GM18867 (cell line): ENCODE data around the gene KLF16.

ENCODE experiments used
- ATAC-seq: cut with Tn5 transposase; IDR thresholded peaks from one replicate; pipeline ENCODE4 v1.9.1; 2021; ENCODE audit warnings: mild to moderate bottlenecking, moderate library complexity; ENCODE audit not compliant: unreplicated experiment

KLF16 gene

DNA sequence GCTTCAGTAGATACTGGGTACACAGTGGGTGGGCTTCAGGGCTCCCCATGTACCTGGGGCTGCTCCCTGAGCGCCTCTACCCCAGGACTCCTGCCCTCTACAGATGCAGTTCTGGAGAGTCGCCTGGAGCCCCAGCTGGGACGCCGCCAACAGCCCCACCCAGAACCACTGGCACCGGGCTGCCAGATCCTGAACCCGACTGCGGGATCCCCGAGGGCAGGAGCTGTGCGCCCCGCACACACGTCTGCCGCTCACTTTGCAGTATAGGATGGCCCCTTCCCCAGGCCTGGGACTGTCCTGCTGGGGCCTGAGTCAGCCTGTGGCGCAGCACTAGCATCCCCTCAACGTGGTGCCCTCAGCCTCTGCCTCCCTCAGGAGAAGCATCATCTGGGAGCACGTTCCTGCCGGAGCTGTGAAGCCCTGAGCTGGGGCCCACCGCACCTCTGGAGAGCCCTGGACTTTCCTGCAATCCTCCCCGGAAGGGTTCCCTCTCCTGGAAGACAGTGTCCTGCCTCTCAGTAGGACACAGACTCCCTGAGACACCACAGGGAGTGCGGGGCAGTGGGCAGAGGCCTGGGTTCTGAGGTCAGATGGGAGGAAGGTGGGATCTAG lies 18.8 kb downstream of the KLF16 start:
- no peak for ATAC-seq

DNA sequence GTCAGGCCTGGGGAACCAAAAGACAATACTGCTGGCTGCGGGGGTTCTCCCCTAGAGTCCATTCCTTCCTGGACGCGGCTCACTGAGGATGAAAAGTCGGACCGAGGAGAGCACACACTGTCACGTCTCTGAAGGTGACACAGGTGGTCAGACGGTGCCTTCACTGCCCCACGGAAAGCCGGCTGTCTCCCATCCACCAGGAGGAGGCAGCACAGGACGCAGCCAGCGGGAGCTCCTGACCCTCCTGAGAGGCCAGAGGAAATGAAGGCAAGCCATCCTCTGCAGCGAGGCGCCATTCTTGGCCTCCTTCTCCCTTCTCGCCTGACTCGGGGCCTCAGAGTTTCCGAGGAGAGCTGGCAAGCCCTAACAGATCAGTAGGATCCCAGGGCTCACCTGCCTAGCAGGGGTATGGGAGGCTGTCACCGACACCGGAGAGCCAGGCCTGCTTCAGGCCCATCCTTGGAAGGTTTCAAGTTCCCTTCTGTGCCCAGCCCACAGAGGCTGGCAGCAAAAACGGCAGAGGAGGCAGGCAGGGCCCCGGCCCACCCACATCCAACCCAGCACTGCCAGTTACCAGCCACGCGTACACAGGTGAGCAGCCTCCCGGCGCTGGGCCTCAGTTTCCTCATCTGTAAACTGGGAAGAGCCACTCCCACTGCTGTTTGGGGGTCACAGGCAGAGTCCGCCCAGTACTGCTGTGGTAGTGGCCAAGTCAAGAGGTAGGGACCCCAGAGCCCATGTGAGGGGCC lies 19.6 kb downstream of the KLF16 start:
- ATAC-seq, result no peak

DNA sequence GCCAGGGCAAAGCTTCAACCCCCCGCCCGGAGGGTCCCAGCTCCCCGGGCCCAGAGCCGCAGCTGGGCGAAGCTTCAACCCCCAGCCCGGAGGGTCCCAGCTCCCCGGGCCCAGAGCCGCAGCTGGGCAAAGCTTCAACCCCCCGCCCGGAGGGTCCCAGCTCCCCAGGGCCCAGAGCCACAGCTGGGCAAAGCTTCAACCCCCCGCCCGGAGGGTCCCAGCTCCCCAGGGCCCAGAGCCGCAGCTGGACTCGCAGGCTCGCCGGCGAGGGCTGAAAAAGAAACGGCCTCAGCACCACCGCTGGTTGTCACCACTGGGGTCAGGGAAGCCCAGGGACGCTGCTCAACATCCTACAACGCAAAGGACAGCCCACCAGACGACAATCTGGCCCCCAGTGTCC lies 20.3 kb downstream of the KLF16 start:
- ATAC-seq, result no peak

DNA sequence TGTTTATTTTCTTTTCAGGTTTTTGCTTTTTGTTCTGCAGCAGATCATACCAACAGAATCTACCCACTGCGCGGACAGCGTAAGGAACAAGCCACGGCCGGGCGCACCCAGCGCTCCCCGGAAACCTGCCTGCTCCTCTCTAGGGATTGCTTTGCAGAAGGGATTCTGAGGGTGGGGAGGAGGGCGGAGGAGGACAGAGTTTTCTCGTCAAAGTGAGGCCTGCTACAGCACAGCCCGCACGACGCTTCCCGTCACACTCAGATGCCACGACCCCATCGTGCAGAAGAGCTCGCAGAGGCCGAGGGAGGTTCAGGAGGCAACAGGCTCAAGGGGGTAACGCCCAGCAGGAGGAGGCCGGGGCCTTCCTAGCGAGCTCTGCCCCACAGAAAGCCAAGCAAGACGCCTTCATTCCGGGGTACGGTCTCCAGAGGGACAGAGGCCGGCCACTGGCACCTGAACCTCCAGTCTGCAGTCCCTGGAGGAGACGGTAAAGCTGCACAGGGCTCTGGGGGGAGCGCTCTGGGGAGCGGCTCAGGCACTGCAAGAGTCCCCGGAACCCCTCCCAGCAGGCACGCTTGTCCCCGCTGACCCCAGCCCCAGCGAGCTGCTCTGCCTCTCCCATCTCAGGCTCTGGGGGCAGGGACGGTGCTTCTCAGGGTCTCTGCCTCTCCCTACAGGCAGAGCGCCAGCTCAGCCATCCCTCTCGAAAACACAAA lies 22.0 kb downstream of the KLF16 start:
- no peak for ATAC-seq

DNA sequence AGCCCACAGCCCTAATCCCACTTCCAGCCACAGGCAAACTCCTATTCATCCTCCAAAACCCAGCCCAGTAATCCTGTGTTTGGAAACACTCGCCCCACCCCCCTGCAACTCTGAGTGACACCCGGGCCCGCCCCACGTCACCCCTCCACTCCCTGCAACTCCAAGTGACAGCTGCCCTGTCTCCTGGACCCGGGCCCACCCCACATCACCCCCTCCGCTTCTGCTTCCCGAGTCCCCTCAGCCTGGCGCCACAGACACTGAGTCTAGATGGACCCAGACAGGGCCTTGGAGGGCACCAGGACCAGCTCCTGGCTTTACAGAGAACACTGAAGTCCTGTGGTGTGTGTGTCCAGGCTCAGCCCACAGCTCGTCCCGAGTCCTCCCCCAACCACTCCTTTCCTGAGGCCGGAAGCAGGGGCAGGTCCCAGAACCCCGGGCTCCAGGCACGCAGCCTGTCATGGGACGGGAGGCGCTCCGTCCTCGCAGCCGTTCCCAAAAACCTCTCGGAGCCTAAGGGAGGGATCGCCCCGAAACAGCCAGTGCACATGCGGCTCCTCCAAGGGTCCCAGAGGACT lies 22.8 kb downstream of the KLF16 start:
- no peak for ATAC-seq

DNA sequence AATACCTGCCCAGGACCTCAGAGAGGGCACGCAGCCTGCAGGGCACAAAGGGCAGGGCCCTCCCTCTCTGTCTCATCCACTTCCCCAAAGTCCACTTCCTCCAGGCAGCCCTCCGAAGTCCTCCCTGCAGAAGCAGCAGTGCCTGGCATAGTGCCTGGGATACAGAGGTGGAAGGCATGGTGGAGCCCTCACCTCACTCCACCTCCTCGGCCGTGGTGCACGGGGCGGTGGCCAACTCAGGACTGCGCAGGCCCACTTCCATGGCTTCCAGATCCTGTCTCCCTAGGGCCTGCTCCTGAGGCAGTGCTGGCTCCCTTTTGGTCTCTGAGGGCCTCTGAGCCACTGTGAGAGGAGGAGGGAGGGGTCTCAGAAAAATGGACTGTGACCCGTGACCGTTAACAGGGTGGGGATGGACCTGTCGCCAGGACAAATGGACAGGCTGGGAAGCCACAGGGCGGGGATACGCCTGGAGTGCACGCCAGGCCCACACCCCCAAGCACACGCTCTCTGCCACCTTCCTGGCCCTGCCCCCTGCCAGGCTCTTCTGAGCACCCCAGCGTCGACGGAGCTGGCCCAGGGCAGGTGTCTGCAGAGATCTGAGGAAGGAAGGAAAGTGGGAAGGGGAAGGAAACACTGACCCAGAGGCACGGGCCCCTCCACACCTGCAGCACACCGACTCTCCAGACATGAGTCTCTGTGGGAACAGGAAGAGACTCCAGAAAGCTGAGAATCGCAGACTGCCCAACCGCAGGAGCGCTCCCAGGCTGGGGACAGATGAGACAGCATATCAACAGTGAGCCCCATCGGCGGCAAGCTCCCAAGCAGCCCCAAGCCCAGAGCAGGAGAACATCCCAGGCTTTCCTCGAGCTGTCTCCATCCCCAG lies 23.5 kb downstream of the KLF16 start:
- no peak for ATAC-seq

DNA sequence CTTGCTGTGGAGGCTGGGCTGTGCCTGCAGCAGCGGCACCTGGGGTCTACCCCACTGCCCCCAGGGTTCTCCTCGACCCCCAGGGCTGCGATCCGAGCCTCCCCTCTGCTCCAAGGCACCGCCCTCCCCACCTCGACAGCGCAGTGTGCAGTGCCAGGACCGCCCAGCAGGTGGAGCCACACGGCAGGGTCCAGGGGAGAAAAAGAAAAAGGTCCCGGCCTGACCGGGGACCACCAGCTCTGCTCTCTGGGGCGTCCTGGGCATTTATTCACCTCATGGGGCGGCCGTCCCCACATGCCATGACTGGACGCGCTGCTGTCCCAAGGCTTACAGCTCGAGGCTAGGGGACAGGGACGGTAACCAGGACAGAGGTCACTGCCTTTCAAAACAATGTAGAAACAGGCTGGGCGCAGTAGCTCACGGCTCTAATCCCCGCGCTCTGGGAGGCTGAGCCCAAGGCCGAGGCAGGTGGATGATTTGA lies 25.7 kb downstream of the KLF16 start:
- ATAC-seq, result no peak

DNA sequence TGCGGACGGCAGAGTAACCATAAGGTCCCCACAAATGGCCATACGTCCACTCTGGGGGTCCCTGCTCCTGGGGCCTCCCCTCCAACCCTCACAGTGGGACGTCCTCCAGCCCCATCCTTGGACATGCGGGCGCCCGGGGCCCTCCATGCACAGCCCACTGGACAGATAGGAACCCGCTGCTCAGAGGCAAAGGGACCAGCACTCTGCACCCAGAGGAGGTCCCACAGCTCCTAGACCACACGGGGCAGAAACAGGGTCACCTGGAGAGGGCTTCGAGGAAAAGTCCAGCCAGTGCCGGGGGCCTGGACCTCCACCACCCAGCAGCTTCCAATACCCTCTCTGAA lies 26.2 kb downstream of the KLF16 start:
- ATAC-seq, result no peak

DNA sequence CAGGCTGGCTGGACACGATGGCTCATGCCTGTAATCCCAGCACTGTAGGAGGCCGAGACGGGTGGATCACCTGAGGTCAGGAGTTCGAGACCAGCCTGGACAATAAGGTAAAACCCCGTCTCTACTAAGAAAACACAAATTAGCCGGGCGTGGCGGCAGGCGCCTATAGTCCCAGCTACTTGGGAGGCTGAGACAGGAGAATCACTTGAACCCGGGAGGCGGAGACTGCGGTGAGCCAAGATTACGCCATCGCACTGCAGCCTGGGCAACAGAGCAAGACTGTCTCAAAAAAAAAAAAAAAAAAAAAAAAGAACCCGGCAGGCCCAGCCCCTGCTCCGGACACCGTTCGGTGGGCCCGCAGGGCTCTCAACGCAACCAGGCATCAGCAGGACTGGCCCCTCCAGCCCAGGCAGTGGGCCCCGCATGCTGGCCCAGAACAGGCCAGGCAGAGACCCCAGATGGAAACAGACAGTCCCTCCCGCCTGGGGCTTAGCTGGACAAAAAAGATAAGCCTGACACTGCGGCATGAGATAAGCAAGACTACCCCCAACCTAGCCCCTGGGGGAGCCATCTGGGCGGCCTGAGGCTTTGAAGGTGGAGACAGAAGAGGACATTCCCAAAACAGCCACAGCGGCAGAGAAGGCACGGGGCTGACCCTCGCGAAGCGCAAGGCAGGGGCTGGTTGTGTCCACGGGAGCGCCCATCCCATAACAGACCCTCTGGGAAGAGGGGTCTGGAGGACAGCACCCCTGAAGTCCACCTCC lies 26.7 kb downstream of the KLF16 start:
- ATAC-seq, result no peak

DNA sequence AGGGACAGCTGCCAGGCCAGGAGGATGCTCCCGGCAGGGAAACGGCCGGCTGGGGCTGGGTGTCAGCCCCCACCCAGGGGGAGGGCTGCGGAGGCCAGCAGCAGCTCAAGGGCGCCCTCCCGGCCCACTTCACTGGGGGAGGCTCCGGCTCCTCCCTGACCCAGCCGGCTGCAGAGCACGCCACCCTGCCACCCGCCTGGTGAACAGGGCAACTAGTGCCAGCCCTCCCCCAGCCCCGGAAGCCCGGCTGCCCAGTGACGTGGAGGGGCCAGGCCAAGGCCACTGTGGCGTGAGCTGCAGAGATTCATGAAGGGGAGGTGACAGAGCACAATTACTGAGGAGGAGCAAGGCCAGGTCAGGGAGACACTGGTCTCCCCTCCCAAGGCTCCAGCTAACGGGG lies 29.8 kb downstream of the KLF16 start:
- no peak for ATAC-seq

DNA sequence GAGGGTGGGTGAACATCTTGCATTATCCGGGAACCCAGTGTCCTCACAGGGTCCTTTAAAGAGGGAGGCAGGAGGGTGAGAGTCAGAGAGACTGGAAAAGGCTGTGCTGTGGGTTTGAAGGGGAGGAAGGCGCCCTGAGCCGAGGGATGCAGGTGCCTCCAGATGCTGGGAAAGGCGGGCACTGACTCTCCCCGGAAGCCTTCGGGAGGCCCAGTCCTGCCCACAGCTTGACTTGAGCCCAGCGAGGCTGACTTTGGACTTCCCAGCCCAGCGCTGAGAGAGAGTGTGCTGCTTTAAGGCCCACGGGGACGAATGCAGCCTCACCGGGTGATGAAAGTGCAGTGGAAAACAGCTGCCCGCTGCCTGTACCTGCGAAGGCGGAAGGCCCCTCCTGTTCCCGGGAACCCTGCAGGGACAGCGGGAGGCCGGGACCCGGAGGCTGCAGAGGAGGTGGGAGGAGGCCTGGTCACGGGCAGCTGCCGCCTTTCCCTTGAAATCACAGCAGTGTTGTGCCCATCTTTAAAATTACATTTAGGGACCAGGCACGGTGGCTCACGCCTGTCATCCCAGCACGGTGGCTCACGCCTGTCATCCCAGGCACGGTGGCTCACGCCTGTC lies 31.2 kb downstream of the KLF16 start:
- no peak for ATAC-seq

DNA sequence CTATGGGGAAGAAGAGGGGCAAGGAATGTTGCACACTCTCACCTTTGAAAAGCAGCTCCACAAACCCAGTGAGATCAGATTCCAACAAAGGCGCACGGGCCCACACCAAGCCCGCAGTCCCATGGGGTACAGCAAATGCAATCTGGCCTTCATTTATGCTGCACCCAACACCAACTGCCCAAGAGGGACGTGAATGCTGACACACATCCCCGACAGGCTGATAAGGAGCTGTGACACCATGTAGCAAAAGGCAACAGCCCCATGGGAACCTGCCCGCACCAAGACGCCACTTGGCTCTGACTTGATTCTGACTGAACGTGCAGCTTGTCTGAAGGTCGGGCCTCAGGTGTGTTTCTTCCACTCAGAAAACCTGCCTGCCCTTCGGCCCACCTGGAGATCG lies 32.4 kb downstream of the KLF16 start:
- ATAC-seq, result no peak

DNA sequence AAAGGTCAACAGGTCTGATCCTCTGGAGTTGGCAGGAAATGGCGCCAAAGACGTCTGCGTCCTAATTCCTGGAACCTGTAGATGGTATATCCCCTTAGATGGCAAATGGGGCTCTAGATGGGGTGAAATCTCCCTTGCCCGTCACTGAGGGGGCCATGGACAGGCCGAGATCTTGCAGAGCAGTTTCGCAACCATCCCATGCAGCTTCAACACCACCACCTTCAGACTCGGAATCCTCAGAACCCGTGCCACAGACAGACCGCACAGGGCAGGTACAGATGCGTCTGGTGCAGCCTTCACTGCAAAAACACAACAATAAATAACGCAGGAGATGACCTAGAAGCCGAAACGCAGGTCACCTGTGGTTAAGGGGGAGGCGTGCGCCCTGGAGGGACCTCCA lies 32.8 kb downstream of the KLF16 start:
- no peak for ATAC-seq

DNA sequence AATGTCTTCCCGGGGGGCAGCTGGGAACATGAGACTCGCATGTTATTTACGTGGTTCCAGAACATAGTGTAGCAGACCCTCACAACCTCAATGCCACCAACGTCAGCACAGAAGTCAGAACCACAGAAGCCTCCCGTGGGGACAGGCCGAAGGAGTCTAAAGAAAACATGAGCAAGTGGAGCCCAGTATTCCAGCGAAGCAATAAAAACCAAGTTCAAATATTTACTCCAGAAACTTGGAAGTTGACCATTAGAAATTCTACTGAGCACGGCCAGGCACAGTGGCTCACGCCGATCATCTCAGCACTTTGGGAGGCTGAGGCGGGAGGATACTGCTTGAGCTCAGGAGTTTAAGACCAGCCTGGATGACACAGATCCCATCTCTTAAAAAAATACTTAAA lies 33.4 kb downstream of the KLF16 start:
- no peak for ATAC-seq

DNA sequence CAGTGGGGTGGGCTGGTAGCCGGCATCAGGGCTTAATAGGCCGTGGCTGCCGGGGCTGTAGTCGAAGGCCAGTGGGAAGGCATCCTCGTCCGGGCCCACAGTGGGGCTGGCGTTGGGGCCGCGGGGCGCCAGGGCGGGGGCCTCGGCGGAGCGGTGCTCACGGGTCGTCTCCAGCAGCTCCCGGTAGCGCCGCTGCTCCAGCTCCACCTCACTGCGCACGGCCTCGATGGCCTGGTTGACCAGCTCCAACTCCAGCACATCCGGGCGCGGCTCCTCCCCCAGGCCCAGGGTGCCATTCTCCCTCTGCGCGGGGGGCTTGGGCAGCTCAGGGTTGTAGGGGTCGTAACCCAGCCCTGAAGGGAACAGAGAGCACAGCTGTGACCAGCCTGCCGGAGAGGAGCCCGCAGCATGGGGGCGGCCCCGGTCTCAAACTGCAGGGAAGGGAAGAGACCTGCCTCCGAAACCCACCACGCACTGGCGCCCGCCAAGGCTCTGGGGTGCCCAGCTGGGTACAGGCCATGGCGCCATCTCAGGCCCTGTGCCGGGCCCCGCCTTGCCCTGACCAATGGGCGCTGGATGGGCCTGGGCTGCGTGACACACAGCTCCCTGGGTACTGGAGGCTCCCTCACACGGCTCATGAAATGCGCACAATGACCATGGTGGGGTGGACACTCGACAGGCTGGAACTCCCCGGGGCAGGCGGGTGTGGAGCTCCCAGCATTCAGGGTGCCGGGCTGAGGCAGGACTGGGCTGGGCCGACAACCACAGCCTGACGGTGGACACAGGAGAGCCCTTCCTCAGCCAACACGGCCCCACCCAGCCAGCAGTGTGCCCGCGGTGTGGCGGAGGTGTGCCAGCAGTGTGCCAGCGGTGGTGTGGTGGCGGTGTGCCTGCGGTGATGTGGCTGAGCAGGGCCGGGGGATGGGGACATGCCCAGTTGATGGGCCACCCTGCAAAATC lies 34.8 kb downstream of the KLF16 start:
- ATAC-seq, result no peak

DNA sequence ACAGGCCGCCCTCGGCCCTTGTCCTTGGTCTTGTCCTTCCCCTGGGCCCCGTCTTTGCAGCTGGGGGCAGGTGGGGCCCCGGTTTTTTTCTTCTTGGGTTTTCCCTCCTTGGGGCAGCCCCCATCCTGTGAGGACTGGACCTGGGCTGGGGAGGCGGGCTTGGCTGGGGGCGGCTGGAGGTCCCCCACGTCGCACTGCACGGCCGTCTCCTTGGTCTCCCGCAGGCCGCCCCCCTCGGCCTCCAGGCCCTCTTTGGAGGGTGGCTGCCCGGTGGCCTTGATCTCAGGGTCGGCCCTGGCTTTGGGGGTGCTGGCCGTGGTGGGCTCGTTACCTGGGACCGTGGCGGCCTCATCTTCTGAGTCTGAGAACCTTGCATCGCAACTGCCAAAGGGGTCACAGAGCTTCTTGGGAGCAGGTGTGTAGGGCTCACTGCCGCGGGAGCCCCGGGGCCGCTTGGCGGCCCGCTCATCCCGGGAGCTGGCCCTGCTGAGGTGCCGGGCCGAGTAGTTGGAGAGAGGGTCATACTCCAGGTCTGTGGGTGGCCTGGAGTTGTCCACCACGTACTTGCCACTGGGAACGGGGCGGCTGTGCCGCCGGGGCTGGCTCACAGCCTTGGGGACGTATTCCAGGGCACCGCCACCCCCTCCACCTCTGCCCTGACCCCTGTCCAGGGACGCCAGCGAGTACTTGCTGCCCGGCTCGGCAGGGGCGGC lies 35.7 kb downstream of the KLF16 start:
- ATAC-seq, result no peak

DNA sequence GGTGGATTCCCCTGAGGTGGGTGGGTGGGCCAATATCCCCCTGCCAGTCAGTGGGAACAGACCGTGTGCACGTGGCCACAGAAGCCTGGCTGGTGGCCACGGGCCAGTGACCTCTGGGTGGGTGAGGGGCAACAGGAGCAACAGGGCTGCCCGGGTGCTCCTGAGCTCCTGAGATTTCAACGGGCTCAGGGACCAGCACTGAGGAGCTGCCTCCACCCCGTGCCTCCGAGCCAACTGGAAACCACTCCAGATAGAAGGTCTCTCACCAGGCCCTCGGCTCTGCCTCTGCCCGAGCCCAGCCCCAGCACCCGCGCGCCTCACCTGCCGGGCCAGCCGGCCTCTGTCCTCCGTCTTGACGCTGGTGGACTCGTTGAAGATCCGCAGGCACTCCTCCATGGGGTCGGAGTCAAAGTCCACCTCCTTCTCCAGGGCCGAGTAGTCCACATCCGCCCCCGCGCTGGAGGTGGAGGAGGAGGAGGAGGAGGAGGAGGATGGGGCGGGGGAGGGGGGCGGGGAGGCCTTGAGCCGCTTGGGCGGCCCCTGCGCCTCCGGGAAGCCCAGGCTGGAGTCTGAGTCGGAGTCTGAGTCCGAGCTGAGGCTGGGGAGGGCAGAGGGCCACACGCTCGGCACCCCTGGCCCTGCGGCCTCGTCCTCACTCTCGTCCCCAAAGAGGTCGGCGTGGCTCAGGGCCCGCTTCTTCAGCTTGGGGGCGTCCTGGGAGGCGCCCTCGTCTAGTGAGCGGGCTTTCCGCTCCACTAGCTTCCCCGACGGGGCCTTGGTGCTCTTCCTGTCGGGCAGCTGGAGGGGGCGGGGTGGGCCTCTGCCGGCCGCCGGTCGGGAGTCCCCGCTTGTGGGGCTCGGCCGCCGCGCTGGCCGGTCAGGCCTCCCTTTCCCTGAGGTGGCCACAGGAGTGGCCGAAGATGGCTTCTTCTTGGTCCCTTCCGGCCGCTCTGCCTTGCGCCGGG lies 36.5 kb downstream of the KLF16 start:
- no peak for ATAC-seq
